Measurements from ENCODE around the gene UTRN.

- TF ChIP-seq CTCF (conservative IDR thresholded peaks at IDR 0.05; ENCODE audit: low read depth in 2 of 2) (no peak), NANOG (IDR thresholded peaks at IDR 0.05; ENCODE audit: borderline replicate concordance) (no peak), ZNF462 (CRISPR knock-in tag; IDR thresholded peaks at IDR 0.05) (no peak), EZH2 (IDR thresholded peaks at IDR 0.05; ENCODE audit: low read depth, unreplicated experiment) (no peak), REST (IDR thresholded peaks at IDR 0.05; ENCODE audit: unreplicated experiment) (no peak), EZH2phosphoT487 (IDR thresholded peaks at IDR 0.05; ENCODE audit: unreplicated experiment) (no peak), POLR2AphosphoS5 (IDR thresholded peaks at IDR 0.05; ENCODE audit: low read depth) (no peak), JUNB (IDR thresholded peaks at IDR 0.05; ENCODE audit: unreplicated experiment) (no peak)
These were observed 10.1 kb downstream of the UTRN start for GRCh38 chr6:144295211-144295610.

Data from GM23338 (cell line).